GM21786 (cell line): ENCODE results near the gene FAM180A.
"Not testable (repeated sequence)": the region's sequence is repeated elsewhere in the genome, so short reads cannot be mapped to it uniquely, and the experiment has no call there.

Experiments used
- ATAC-seq: cut with Tn5 transposase; IDR thresholded peaks from one replicate; pipeline ENCODE4 v1.9.1; 2021; ENCODE audit not compliant: unreplicated experiment

Gene FAM180A

DNA sequence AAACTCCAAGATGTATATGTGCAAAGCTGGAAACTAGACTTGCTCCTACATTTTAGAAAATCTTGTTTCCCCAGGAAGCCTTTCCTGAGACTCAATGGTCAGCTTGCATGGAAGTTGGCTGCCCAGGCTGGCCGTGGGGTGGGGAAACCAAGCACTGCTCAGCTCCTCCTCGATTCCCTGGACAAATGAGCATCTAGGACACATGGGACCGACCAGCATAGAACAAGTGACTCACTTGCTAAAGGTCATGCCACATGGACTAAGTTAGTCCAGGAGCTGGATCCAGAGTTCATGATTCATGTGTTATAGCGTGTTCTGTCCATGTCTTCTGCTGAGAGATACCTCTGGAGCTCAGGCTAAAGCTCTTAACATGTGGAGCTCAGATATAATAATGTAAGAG, 6.2 kb downstream of the FAM180A start:
- ATAC-seq, result no peak

DNA sequence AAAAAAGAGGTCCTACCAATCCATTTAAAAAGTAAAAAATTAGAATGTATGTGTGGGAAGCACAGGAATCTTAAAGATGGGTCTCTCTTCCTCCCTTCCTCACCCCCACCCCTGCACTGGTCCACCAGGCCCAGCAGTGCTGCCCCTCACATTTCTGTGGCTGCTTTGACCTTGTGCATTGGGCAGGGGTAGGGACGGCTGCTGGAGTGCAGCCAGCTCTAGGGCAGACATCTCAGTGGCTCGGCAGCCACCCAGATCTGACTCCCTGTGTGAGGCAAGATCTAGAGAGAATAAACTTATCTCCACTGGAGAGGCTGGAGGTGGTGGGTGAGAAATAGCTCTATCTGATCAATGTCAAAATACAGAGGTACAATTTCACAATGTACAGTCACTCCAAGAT, 6.7 kb downstream of the FAM180A start:
- no peak for ATAC-seq

DNA sequence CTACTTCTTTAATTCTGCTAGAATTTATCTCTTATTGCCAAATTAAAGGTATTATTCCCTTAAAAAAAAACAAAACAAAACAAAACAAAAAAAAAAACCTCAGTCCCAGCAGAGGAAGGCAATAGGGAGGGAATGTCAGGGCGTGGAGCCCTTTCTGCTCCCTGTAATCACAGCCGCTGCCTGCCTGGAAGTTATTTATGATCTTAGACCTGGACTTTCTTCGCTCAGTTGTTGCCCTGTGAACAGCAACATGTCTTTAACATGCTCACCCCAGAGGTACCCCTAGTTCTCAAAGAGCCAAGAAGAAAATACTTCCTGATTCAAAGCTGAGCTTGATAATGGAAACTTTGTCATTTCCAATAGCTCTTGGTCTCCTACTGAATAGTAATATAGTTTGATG, 7.7 kb downstream of the FAM180A start:
- no peak for ATAC-seq

DNA sequence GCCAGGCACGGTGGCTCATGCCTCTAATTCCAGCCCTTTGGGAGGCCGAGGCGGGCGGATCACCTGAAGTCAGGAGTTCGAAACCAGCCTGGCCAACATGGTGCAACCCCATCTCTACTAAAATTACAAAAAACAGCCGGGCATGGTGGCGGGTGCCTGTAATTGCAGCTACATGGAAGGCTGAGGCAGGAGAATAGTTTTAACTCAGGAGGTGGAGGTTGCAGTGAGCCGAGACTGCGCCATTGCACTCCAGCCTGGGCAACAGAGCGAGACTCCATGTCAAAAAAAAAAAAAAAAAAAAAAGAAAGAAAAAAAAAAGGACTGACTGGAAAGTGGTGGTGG, 11.3 kb downstream of the FAM180A start:
- not testable (repeated sequence) for ATAC-seq

DNA sequence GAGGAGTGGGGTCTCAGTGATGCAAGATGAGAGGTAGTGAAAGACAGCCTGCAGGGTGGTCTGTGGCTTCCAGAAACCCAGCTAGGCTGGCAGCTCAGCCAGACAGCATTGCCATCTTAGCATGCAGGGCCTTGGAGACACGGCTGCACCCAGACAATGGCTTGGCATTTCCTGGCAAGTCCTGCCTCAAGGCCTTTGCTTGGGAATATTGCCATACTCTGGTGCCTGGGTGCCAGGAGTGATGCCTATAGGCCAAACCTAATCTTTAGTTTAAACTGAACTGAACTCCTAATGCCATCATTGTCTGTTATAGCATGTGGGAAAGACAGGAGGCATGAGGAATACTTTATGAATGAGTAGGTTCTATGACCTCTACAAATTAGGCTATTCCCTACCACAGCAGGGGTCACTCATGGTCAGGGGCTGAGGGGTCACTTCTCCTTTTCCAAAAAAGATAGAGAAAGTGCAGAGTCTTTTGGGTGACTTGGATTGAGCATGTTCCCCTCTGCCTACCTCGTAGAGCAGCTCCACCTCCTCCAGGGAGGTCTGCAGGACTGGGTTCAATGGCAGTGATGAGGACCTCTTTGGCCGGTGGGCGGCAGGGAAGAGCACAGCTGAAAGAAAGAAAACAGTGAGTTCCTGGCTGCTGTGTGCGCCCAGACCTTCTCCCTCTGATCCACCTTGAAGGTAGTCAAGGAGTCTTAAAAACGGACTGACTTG, 11.9 kb downstream of the FAM180A start:
- ATAC-seq, result no peak

DNA sequence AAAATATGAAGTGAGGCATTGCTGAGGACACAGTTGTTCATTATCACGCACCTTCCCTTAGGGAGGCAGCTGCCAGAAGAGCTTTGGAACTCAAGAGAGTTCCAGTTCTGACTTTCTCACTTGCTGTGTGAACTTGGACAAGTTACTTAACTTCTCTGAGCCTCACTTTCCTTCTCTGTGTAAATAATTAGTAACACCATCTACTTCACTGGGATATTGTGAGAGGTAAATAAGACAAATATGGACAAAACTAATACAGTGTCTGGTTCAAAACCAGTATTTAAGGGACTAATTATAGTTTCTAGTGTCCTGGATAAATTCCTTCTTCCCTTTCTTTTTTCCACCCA, 14.3 kb downstream of the FAM180A start:
- no peak for ATAC-seq

DNA sequence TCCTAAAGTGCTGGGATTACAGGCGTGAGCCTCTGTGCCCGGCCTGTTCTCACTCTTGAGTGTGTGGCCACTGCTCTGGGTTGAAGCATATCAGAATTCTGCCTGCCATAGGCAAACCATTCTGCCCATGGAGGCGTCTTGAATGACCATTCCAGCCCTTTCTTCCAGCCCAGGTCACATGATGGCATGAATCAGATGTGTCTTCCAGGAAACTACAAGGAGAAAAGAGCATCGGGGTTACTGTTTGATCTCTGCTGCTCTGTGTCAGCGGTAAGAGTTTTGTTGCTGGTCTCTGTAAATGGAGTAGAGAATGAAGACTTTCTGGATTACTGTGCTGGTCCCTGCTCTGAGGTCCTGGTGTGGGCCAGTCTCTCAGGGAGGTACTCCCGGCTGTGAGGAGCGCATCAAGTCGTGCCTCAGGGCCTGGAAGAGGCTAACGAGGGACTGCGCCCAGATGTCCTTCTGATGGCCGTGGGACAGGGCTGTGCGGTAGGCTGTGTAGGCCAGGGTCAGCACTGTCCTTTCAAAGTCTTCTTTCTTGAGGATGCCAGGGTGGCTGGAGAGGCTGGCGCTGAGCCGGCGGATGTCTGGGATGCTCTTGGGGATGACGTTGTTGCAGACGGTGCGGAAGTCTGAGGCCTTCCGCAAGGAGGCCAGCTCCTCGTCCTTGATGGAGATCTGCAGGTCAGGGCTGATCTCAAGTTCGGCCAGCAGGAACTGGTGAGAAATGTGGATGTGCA, 14.8 kb downstream of the FAM180A start:
- no peak for ATAC-seq

DNA sequence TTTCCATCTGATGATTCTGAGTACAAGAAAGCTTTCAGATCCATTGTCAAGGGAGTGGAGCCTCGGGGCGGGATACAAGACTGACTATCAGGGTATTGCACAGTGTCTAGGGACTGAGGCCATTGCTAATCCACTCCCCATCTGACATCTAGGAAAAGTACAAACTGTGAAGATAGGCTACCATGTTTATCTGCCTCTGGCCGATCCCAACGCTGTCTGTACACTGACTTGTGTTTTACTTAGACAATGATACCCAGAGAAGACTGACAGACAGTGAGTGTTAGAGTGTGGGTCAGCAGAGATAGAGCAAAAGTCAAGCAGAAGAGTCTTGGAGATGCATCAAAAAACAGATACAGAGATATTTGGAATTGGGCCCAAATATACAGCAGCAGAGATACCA, 17.5 kb downstream of the FAM180A start:
- ATAC-seq, result no peak

DNA sequence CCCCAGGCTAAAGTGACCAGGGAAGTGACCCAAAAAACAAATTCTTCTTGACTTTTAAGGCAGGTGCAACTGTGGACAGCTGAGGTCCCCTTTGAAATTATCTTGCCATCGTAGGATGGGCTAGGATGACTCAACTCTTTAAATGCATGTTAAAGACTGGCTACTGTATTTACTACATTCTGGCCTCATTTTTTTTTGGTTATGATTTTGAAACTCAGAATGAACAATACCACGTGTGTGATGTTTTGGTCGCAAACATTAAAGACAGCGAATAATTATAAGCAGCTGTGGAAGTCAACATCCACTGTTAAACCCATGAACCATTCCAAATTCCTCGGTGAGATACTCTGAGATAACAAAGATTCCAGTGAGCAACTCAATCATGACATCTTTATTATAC, 19.4 kb downstream of the FAM180A start:
- ATAC-seq, result no peak

DNA sequence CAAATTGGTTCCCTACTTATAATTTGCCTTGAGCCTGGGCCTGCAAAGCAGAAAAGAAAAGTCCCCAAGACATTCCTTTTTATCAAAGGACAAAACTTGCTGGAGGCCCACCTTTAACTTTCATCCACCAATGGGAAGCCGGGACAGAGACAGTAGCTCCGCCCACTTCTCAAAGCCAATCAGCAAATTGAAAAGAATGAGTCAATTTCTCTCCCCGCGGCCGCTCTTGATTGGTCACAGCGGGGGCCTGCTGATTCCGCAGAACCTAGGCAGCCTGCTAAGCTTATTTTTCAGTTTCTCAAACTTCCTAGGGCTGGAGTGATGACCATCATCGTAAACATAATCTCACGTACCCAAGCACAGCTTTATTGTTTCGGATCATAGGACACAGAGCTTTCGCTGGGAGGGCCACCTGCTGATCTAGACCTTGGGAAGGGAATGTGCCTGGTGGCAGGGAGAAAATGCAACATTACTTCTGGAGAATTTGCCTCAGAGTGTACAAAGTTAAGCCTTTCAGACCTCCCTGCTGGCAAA, 20.4 kb downstream of the FAM180A start, which contains the start of gene SLC13A4:
Gene SLC13A4, minus strand, starts transcription at position 51 of the 534 bp plus-strand sequence. CDS start 690 bp downstream, outside the sequence.
- ATAC-seq, result no peak

DNA sequence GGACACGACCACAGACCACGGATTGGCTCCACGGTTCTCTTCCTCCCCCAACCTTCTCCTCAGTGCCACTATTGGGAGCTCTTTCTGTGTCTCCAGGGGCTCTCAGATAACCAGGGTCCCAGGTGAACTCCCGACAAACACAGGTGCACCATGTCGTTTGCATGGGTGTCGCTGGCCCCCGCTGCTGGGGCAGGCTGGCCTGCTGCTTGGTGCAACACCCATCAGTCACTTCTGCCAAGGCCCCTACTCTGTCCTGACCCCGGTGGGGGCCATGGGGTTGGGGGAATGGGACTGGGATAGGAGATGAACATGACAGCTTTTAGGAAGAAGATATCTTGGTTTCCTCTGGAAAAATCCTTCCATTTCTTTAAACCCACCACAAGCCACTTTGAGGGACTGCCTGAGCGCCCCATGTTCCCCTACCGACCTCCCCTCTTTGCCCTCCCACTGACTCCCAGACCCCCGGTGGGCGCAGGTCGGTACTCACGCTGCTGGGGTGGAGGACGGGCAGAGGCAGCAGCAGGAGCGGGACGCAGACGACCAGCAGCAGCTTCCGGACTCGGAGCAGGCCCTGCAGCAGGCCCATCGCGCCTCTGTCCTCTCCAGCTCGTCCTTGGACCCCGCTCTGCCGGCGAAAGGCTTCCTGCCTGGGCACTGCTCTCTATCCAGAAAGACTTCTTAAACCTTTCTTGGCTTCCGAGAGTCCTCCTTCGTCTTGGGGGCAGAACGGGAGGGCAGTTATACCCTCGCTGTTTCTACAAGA, 21.5 kb downstream of the FAM180A start:
- no peak for ATAC-seq

DNA sequence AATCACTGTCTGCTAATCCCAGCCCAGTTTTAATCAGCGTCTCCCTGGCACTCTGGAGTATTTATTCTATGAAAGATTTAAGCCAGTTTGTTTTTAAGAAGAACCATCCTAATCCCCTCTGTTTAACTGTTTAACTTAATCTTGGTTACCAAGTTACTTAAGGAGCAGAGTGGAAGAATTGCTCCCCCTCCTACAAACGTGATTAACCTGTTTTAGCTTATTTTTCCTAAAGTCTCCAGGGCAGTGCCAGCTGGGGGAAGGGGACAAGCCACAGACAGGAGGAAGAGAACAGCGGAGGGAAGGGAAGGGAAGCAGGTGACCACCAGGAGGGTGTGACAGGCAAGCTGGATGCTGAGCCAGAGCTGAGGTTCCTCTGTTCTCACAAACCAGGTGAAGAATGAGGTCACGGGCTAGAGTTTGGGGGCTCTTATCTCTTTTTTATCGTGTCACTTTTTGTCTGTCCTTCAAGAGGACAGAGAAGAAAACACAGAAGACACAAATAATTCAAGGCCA, 22.3 kb downstream of the FAM180A start:
- no peak for ATAC-seq

DNA sequence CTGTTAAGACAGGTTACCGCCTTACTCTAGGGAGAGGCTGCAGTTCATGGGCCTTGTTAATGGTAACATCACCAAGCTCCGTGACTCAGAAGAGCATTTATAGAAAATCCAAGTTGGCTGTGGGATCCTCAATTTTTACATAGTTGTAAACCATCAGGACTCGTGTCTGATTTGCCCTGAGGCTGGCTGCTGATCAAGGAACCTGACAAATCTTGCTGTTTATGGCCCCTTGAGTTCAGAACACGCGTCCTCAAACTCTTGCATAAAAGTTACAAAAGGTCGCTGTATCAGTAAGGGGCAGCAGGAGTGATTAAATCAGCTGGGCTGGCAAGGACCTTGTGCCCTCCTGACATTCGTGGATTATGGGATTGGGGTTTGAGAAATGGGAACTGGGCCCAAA, 25.2 kb downstream of the FAM180A start:
- ATAC-seq, result no peak

DNA sequence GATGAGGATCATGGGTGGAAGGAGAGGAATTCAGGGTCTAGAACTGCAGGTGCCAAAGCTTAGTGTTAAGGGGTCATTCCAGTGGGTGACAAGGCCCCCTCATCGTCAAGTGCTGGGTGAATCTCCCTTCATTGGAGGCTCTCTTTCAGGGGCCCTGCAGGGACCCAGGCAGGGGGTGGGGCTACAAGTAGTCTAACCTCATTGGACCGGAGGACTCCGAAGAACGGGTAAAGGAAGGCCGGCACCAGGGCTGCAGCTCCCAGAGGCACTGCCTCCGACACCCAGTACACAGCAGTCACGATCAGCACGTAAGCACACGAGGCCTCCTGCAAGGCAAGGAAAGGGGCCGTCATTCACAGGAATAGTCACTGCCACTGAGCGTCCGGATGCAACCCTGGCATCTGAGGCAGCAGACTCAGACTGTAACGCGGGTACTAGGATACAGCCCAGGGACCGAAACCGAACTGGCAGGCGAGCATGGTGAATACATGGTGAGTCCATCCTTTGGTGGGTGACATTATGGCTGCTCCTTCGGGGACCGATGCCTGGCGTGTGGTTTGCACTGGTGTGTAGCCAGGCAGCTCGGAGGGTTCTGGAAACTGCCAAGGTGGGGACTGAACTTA, 27.3 kb downstream of the FAM180A start:
- ATAC-seq, result no peak

DNA sequence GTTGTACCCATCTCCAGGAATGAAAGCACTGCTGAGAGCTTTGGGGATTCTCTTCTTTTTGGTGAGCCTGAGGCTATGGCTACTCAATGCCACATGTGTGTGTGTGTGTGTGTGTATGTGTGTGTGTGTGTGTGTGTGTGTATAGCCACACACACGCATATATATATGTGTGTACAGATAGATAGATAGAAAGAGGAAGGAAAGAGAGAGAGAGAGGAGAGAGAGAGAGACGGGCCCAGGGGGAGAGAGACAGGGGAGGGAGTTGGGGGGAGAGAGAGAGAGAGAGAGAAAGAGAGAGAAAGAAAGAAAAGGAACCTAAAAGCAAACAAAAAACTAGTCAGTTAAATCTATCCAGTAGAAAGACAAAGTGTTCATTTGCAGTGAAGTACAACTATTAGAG, 28.9 kb downstream of the FAM180A start:
- no peak for ATAC-seq

DNA sequence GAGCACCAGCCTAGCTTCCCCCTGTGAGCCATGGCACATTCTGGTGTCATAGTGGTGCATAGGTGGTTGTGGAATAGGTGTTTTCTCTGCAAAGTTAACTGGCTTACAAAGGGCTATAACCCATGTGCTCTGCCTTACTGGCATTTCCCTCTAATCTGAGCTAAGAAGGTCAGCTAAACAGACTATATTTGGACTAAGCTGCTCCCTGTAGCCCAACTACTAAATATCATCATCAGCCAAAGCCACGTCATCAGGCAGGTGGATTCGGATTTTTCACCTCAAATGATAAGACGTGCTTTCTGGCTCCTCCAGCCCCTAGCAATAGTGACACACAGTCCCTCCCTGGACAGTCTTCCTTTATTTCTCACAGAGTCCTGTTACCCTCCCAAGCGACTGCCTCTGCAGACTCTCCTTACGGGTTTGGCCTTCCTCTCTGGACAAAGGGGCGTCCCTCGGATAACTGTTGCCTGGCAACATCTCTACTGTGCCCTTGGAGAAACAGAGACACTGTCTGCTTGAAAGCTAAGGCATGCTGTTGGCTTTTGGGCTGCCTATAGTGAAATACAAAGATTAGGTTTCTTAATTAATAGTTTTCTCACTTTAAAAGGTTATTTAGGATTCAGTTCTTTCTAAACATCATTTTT, 29.7 kb downstream of the FAM180A start:
- ATAC-seq, result no peak

DNA sequence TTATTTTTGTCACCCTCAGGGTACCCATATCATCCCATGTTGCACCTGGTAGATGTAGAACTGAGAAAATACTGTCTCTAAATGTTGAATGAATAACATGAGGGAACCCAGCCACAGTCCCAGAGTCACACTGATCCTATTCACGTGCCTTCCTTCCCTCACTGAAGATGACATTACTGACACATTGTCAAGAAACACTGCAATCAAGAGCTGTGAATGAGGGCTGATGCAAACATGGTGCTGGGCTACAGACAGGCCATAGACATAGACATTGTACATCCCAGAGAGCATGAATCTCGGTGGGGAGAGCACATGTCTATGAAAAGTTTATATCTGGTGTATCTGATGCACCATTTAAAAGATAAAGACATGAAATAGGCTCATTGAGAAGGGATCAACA, 30.4 kb downstream of the FAM180A start:
- ATAC-seq, result no peak

DNA sequence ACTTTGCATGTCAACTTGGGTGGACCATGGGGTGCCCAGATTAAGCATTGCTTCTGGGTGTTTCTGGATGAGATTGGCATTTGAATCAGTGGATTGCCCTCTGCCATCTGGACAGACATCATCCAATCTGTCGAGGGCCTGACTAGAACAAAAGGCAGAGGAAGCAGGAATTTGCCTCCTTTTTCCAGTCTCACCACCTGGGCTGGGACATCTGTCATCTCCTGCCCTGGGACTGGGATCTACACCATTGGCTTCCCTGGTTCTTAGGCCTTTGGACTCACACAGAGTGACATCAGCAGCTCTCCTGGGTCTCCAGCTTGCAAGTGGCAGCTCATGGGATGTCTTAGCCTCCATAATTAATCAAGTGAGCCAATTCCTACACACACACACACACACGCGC, 30.9 kb downstream of the FAM180A start:
- no peak for ATAC-seq

DNA sequence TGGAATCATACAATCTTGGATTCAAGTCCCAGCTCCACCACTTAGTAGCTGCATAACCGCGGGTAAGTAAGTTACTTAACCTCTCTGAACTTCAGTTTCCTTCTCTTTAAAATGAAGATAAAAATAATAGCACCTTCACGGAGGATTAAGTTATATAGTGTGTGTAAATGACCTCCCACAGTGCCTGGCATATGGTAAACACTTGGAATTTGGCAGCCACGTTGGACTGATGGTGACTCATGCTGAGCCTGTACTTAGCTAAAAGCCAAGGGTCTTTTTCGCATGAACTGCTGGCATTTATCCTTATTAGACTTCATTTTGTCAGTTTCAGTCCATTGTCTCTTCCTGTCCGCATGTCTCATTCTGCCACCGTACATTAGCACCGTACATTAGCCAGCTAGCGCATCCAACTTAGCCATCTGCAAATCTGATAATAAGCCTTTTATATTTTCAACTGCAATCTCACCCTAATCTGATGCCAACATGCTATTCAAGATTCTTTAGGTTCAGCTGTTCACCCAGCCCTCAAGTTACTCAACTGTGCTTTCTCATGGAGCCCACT, 31.9 kb downstream of the FAM180A start:
- ATAC-seq, result no peak

DNA sequence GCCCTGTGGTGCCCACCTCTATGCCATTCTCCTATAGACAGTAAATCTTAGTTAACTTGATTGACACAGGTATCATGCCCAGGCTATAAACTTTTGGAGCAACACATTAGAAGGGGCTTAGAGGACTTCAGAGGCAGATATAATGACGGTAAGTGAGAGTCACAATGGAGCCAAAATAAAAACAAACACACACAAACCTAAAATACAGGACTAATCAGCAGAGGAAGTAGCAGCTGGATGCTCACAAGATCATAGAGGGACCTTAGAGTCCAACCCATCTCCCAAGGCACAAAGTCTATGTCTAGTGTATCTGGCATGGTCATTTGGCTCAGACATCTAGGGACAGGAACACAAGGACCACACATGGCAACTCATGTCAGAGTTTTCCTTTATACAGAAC, 32.9 kb downstream of the FAM180A start:
- no peak for ATAC-seq
